IMR-90 (cell line): ENCODE results near the gene ERMAP. TPM values are rescaled to one million over a fixed set of nuclear protein-coding genes. Genes with fewer than 3 reads are reported as not detected.

ENCODE experiments used
- ATAC-seq: fragments of 200-7000 bp; cut with Tn5 transposase; 2 replicates; pipeline ENCODE4 v1.9.1; 2020; ENCODE audit warnings: low read depth, mild to moderate bottlenecking, moderate library complexity
- BruUV-seq: library from RNA; stranded (reverse); fragments of 400-500 nt; replicated peaks from 2 replicates; lab custom pipeline; 2021; lab: Mats Ljungman, UMichigan
- CTCF ChIA-PET: fragments of 300-600 bp; formaldehyde crosslinking; extraction: SDS; loops from one replicate; lab custom pipeline; 2021; ENCODE audit warnings: antibody characterized with exemption; lab: Yijun Ruan, JAX
- POLR2A ChIA-PET: fragments of 300-600 bp; sonication (Branson Sonifier 250); formaldehyde crosslinking; loops from one replicate; lab custom pipeline; 2022; ENCODE audit warnings: antibody characterized with exemption; ENCODE audit not compliant: unreplicated experiment; lab: Charles Lee
- DNase-seq: peaks from one replicate; pipeline ENCODE4 v3.0.0; 2013
- H2AFZ ChIP-seq: replicated peaks from 2 replicates; pipeline ENCODE3; 2013; ENCODE audit warnings: low read length, mild to moderate bottlenecking; ENCODE audit not compliant: poor library complexity
- H2AK5ac ChIP-seq: 2 replicates; pipeline ENCODE4 v1.6.1; 2013; ENCODE audit warnings: low read depth, low read length, inconsistent platforms
- H2AK9ac ChIP-seq: replicated peaks from 2 replicates; pipeline ENCODE3; 2013; ENCODE audit warnings: mild to moderate bottlenecking, low read depth, low read length, moderate library complexity; ENCODE audit not compliant: poor library complexity
- H2BK120ac ChIP-seq: 2 replicates; pipeline ENCODE4 v1.6.1; 2013; ENCODE audit warnings: low read depth, low read length, inconsistent platforms
- H2BK15ac ChIP-seq: 3 replicates; pipeline ENCODE4 v1.6.1; 2013; ENCODE audit warnings: low read depth, low read length, inconsistent platforms
- H2BK20ac ChIP-seq: 2 replicates; pipeline ENCODE4 v1.6.1; 2013; ENCODE audit warnings: low read depth, mild to moderate bottlenecking, inconsistent platforms, low read length, moderate library complexity
- H2BK5ac ChIP-seq: 2 replicates; pipeline ENCODE4 v1.6.1; 2013; ENCODE audit warnings: mild to moderate bottlenecking, low read depth, low read length, inconsistent platforms; ENCODE audit not compliant: poor library complexity, severe bottlenecking
- H3K14ac ChIP-seq: replicated peaks from 2 replicates; pipeline ENCODE4 v1.6.1; 2013; ENCODE audit warnings: low read depth, low read length, inconsistent platforms
- H3K18ac ChIP-seq: 2 replicates; pipeline ENCODE4 v1.6.1; 2013; ENCODE audit warnings: low read depth, low read length, control low read depth
- H3K23ac ChIP-seq: 2 replicates; pipeline ENCODE4 v1.6.1; 2013; ENCODE audit warnings: low read depth, low read length, inconsistent platforms
- H3K27ac ChIP-seq: 2 replicates; pipeline ENCODE4 v1.5.1; 2013; ENCODE audit warnings: mild to moderate bottlenecking, control low read depth, low read length; ENCODE audit not compliant: insufficient read depth
- H3K27me3 ChIP-seq: 2 replicates; pipeline ENCODE4 v1.6.1; 2013; ENCODE audit warnings: low read length; ENCODE audit not compliant: control insufficient read depth, insufficient read depth
- H3K36me3 ChIP-seq: 2 replicates; pipeline ENCODE4 v1.6.1; 2013; ENCODE audit warnings: low read length, mixed read lengths; ENCODE audit not compliant: control insufficient read depth, insufficient read depth
- H3K4ac ChIP-seq: 2 replicates; pipeline ENCODE4 v1.6.1; 2013; ENCODE audit warnings: low read depth, low read length, inconsistent platforms
- H3K4me1 ChIP-seq: 2 replicates; pipeline ENCODE4 v1.6.1; 2013; ENCODE audit warnings: low read length, mixed read lengths; ENCODE audit not compliant: control insufficient read depth, insufficient read depth
- H3K4me2 ChIP-seq: 2 replicates; pipeline ENCODE4 v1.6.1; 2013; ENCODE audit warnings: low read depth, mild to moderate bottlenecking, control low read depth, low read length, moderate library complexity
- H3K4me3 ChIP-seq: 2 replicates; pipeline ENCODE4 v1.5.1; 2013; ENCODE audit warnings: low read depth, mild to moderate bottlenecking, control low read depth, low read length, moderate library complexity; ENCODE audit not compliant: insufficient read depth
- H3K56ac ChIP-seq: 2 replicates; pipeline ENCODE4 v1.6.1; 2013; ENCODE audit warnings: low read length, inconsistent platforms; ENCODE audit not compliant: insufficient read depth; ENCODE audit errors: extremely low read depth
- H3K79me1 ChIP-seq, 2 experiments: 2 replicates each; pipeline ENCODE4 v1.6.1; 2013; ENCODE audit warnings: low read length in 2 of 2, inconsistent platforms in 1 of 2, low read depth in 1 of 2
- H3K9ac ChIP-seq: 2 replicates; pipeline ENCODE4 v1.6.1; 2013; ENCODE audit warnings: low read depth, low read length, control low read depth
- H3K9me1 ChIP-seq: 2 replicates; pipeline ENCODE4 v1.6.1; 2013; ENCODE audit warnings: low read length, inconsistent platforms; ENCODE audit not compliant: insufficient read depth
- H3K9me3 ChIP-seq: 2 replicates; pipeline ENCODE4 v1.6.1; 2013; ENCODE audit warnings: low read length; ENCODE audit not compliant: control insufficient read depth, insufficient read depth
- H4K20me1 ChIP-seq: 2 replicates; pipeline ENCODE4 v1.6.1; 2013; ENCODE audit warnings: low read length, inconsistent platforms; ENCODE audit not compliant: insufficient read depth
- H4K5ac ChIP-seq: 2 replicates; pipeline ENCODE4 v1.6.1; 2013; ENCODE audit warnings: mild to moderate bottlenecking, low read depth, low read length, control low read depth
- H4K8ac ChIP-seq, 2 experiments: 2 replicates each; pipeline ENCODE4 v1.6.1; 2013; ENCODE audit warnings: low read depth in 2 of 2, low read length in 2 of 2, control low read depth in 1 of 2, inconsistent platforms in 1 of 2
- H4K91ac ChIP-seq: 2 replicates; pipeline ENCODE4 v1.6.1; 2013; ENCODE audit warnings: low read depth, low read length, inconsistent platforms; ENCODE audit not compliant: insufficient read depth
- BHLHE40 ChIP-seq: fragments of 150-350 bp; IDR thresholded peaks from 2 replicates; pipeline ENCODE4 v1.6.1; 2016; ENCODE audit warnings: mild to moderate bottlenecking, low read depth, low read length
- CEBPB ChIP-seq: IDR thresholded peaks from 2 replicates; pipeline ENCODE4 v1.6.1; 2012; ENCODE audit warnings: low read depth, low read length, improper control_type of control experiment
- CHD1 ChIP-seq: IDR thresholded peaks from 2 replicates; pipeline ENCODE4 v1.6.1; 2012; ENCODE audit warnings: low read depth, low read length, improper control_type of control experiment
- FOS ChIP-seq: fragments of 150-350 bp; IDR thresholded peaks from 2 replicates; pipeline ENCODE4 v1.6.1; 2016; ENCODE audit warnings: low read depth, low read length
- MAFK ChIP-seq: IDR thresholded peaks from 2 replicates; pipeline ENCODE4 v1.6.1; 2012; ENCODE audit warnings: low read depth, low read length, improper control_type of control experiment
- MAZ ChIP-seq: IDR thresholded peaks from 2 replicates; pipeline ENCODE4 v1.6.1; 2012; ENCODE audit warnings: low read depth, mild to moderate bottlenecking, low read length, improper control_type of control experiment, moderate library complexity, borderline replicate concordance
- MXI1 ChIP-seq: IDR thresholded peaks from 2 replicates; pipeline ENCODE4 v1.6.1; 2012; ENCODE audit warnings: low read depth, mild to moderate bottlenecking, low read length, moderate library complexity, borderline replicate concordance
- NFE2L2 ChIP-seq: fragments of 150-350 bp; IDR thresholded peaks from 2 replicates; pipeline ENCODE4 v1.6.1; 2016; ENCODE audit warnings: low read depth, mild to moderate bottlenecking, low read length
- POLR2A ChIP-seq: IDR thresholded peaks from 2 replicates; pipeline ENCODE4 v1.6.1; 2012; ENCODE audit warnings: mild to moderate bottlenecking, low read depth, low read length
- RAD21 ChIP-seq: IDR thresholded peaks from 2 replicates; pipeline ENCODE4 v1.6.1; 2012; ENCODE audit warnings: low read length, improper control_type of control experiment
- RCOR1 ChIP-seq: IDR thresholded peaks from 2 replicates; pipeline ENCODE4 v1.6.1; 2012; ENCODE audit warnings: mild to moderate bottlenecking, low read length, improper control_type of control experiment; ENCODE audit not compliant: insufficient replicate concordance
- RFX5 ChIP-seq: IDR thresholded peaks from 2 replicates; pipeline ENCODE4 v1.8.0; 2012; ENCODE audit warnings: low read depth, mild to moderate bottlenecking, low read length, moderate library complexity
- SMC3 ChIP-seq: fragments of 150-350 bp; IDR thresholded peaks from 2 replicates; pipeline ENCODE4 v1.6.1; 2016; ENCODE audit warnings: low read depth, mild to moderate bottlenecking, antibody characterized with exemption, low read length, moderate library complexity
- dilution Hi-C: fragments of 300-500 bp; cut with HindIII; formaldehyde crosslinking; loops from one replicate; pipeline ENCODE4 v1.14.3; 2018; ENCODE audit warnings: low sequenced_read_pairs; ENCODE audit not compliant: unreplicated experiment
- in situ Hi-C: fragments of 300-500 bp; cut with MboI; formaldehyde crosslinking; loops from 3 replicates; pipeline ENCODE4 v1.14.3; 2019; ENCODE audit warnings: low sequenced_read_pairs, inconsistent platforms, mixed read lengths
- intact Hi-C: fragments of 100-400 bp; cut with micrococcal nuclease; formaldehyde crosslinking; loops from 2 replicates; pipeline ENCODE4 v1.10.0; 2022
- polyA plus RNA-seq, 3 experiments: library from polyadenylated mRNA; depleted of rRNA; stranded (reverse); fragments of >200 nt; gene quantifications; 2 replicates each; pipeline ENCODE4 v1.2.3, GENCODE V29; 2012; ENCODE audit warnings: low replicate concordance in 1 of 3
- total RNA-seq: library from RNA; depleted of rRNA; stranded (reverse); fragments of >200 nt; gene quantifications from 2 replicates; pipeline ENCODE4 v1.2.3, GENCODE V29; 2012
- TF ChIP-seq, protein P1 (sequence below): fragments of 150-350 bp; IDR thresholded peaks from 2 replicates; pipeline ENCODE4 v1.6.1; 2017; ENCODE audit warnings: mild to moderate bottlenecking, antibody characterized with exemption, low read length, low read depth
- TF ChIP-seq, protein P2 (sequence below): conservative IDR thresholded peaks from 2 replicates; pipeline ENCODE4 v1.5.1; 2012; ENCODE audit warnings: mild to moderate bottlenecking, low read depth, low read length, improper control_type of control experiment
- TF ChIP-seq, protein P3 (sequence below): fragments of 150-350 bp; IDR thresholded peaks from 2 replicates; pipeline ENCODE4 v1.6.1; 2016; ENCODE audit warnings: low read depth, mild to moderate bottlenecking, low read length, moderate library complexity, borderline replicate concordance

Gene ERMAP
- total and polyA plus RNA-seq, 2 of the 4 experiments (the other 2 are of a cell fraction), result 5.0 to 7.2 TPM

GRCh38 chr1:42831273-42831672, 14.4 kb downstream of the ERMAP start:
- Histone ChIP-seq H4K91ac (no peak overlapping the region), H3K9ac (no peak overlapping the region), H3K23ac (no peak overlapping the region), H3K14ac (no peak overlapping the region), H3K56ac (no peak overlapping the region), H2AFZ (no peak overlapping the region), H3K27ac (no peak overlapping the region), H4K20me1 (no peaks in the 10 kb centered on the region), H4K5ac (no peak overlapping the region), H3K4me1 (no peaks in the 10 kb centered on the region), H3K4me2 (no peak overlapping the region), H2AK5ac (no peak overlapping the region), H3K9me1 (peaks cover 6% of the 10 kb centered on the region), H3K27me3 (no peaks in the 10 kb centered on the region), H3K18ac (no peak overlapping the region), H2BK120ac (no peak overlapping the region), H3K36me3 (peaks cover 12% of the 10 kb centered on the region; the same call in 1 of the 2 replicates), H2AK9ac (no peak overlapping the region), H3K79me1 (no peaks in the 10 kb centered on the region), H3K4me3 (no peak overlapping the region), H2BK15ac (no peak overlapping the region), H3K9me3 (no peaks in the 10 kb centered on the region), H2BK5ac (no peak overlapping the region), H3K4ac (no peak overlapping the region), H2BK20ac (no peak overlapping the region), H4K8ac (no peak overlapping the region)
- POLR2A ChIA-PET, result no interaction called here
- intact Hi-C loops (no loop called here), dilution Hi-C loops (no loop called here), in situ Hi-C loops (no loop called here)
- TF ChIP-seq NFE2L2, result no peak
- no peak for TF ChIP-seq FOS
- TF ChIP-seq, protein P1, sequence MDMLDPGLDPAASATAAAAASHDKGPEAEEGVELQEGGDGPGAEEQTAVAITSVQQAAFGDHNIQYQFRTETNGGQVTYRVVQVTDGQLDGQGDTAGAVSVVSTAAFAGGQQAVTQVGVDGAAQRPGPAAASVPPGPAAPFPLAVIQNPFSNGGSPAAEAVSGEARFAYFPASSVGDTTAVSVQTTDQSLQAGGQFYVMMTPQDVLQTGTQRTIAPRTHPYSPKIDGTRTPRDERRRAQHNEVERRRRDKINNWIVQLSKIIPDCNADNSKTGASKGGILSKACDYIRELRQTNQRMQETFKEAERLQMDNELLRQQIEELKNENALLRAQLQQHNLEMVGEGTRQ, result no peak
- no peak for TF ChIP-seq MAZ
- TF ChIP-seq BHLHE40, result no peak
- TF ChIP-seq POLR2A, result no peak
- TF ChIP-seq RCOR1, result no peak
- TF ChIP-seq SMC3, result no peak
- TF ChIP-seq, protein P2, sequence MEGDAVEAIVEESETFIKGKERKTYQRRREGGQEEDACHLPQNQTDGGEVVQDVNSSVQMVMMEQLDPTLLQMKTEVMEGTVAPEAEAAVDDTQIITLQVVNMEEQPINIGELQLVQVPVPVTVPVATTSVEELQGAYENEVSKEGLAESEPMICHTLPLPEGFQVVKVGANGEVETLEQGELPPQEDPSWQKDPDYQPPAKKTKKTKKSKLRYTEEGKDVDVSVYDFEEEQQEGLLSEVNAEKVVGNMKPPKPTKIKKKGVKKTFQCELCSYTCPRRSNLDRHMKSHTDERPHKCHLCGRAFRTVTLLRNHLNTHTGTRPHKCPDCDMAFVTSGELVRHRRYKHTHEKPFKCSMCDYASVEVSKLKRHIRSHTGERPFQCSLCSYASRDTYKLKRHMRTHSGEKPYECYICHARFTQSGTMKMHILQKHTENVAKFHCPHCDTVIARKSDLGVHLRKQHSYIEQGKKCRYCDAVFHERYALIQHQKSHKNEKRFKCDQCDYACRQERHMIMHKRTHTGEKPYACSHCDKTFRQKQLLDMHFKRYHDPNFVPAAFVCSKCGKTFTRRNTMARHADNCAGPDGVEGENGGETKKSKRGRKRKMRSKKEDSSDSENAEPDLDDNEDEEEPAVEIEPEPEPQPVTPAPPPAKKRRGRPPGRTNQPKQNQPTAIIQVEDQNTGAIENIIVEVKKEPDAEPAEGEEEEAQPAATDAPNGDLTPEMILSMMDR, result no peak
- no peak for TF ChIP-seq RFX5
- TF ChIP-seq CEBPB, result no peak
- no peak for TF ChIP-seq RAD21
- no peak for TF ChIP-seq CHD1
- TF ChIP-seq, protein P3, sequence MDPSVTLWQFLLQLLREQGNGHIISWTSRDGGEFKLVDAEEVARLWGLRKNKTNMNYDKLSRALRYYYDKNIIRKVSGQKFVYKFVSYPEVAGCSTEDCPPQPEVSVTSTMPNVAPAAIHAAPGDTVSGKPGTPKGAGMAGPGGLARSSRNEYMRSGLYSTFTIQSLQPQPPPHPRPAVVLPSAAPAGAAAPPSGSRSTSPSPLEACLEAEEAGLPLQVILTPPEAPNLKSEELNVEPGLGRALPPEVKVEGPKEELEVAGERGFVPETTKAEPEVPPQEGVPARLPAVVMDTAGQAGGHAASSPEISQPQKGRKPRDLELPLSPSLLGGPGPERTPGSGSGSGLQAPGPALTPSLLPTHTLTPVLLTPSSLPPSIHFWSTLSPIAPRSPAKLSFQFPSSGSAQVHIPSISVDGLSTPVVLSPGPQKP, result no peak
- no peak for TF ChIP-seq MXI1
- no peak for TF ChIP-seq MAFK
- no TSS peak for BruUV-seq
- DNase-seq (no peak), ATAC-seq (no peak)
- CTCF ChIA-PET, result no interaction called here
